Measurements from ENCODE around the gene CAPN1. TPM values are rescaled to one million over a fixed set of nuclear protein-coding genes. Genes with fewer than 3 reads are reported as not detected.
"Not testable (repeated sequence)": the region's sequence is repeated elsewhere in the genome, so short reads cannot be mapped to it uniquely, and the experiment has no call there.

Gene CAPN1
- total RNA-seq, 2 donors from 2014 or later, result 325 to 416 TPM

GRCh38 chr11:65241134-65241533, 59.4 kb downstream of the CAPN1 start:
- Histone ChIP-seq H3K36me3 (no peaks in the 10 kb centered on the region), H3K9me3 (no peaks in the 10 kb centered on the region), H3K4me3 (no peak overlapping the region), H3K27ac (no peak overlapping the region), H3K9ac (ENCODE audit: low read depth in 2 of 2, low read length in 2 of 2) (no peak overlapping the region), H3K27me3 (no peaks in the 10 kb centered on the region), H3K4me1 (no peaks in the 10 kb centered on the region)
- DNase-seq, result no peak
- intact Hi-C loops (cut with DNase I), result no loop called here
- TF ChIP-seq, protein P1, sequence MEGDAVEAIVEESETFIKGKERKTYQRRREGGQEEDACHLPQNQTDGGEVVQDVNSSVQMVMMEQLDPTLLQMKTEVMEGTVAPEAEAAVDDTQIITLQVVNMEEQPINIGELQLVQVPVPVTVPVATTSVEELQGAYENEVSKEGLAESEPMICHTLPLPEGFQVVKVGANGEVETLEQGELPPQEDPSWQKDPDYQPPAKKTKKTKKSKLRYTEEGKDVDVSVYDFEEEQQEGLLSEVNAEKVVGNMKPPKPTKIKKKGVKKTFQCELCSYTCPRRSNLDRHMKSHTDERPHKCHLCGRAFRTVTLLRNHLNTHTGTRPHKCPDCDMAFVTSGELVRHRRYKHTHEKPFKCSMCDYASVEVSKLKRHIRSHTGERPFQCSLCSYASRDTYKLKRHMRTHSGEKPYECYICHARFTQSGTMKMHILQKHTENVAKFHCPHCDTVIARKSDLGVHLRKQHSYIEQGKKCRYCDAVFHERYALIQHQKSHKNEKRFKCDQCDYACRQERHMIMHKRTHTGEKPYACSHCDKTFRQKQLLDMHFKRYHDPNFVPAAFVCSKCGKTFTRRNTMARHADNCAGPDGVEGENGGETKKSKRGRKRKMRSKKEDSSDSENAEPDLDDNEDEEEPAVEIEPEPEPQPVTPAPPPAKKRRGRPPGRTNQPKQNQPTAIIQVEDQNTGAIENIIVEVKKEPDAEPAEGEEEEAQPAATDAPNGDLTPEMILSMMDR (IDR thresholded peaks at IDR 0.05), result no peak

- TF ChIP-seq, protein P1 (IDR thresholded peaks at IDR 0.05), result no peak
- no peak for DNase-seq
- no peaks in the 10 kb centered on the region for H3K4me1 ChIP-seq
- no peak overlapping the region for H3K9ac ChIP-seq (ENCODE audit: low read depth in 2 of 2, low read length in 2 of 2)
- H3K9me3 ChIP-seq, result no peaks in the 10 kb centered on the region
- H3K27ac ChIP-seq, result no peak overlapping the region
- H3K4me3 ChIP-seq, result no peak overlapping the region
- no peaks in the 10 kb centered on the region for H3K36me3 ChIP-seq
- intact Hi-C loops (cut with DNase I), result no loop called here
- H3K27me3 ChIP-seq, result no peaks in the 10 kb centered on the region
These were observed 60.0 kb downstream of the CAPN1 start for GRCh38 chr11:65241692-65242091.

- no peak overlapping the region for H3K9ac ChIP-seq (ENCODE audit: low read depth in 2 of 2, low read length in 2 of 2)
- H3K4me1 ChIP-seq, result no peaks in the 10 kb centered on the region
- intact Hi-C loops (cut with DNase I), result no loop called here
- no peaks in the 10 kb centered on the region for H3K9me3 ChIP-seq
- no peak for DNase-seq
- no peak overlapping the region for H3K4me3 ChIP-seq
- no peaks in the 10 kb centered on the region for H3K27me3 ChIP-seq
- no peaks in the 10 kb centered on the region for H3K36me3 ChIP-seq
- no peak overlapping the region for H3K27ac ChIP-seq
- TF ChIP-seq, protein P1 (IDR thresholded peaks at IDR 0.05), result no peak
These were observed 60.7 kb downstream of the CAPN1 start for GRCh38 chr11:65242389-65242788.

GRCh38 chr11:65243797-65244196, 62.1 kb downstream of the CAPN1 start:
- no peaks in the 10 kb centered on the region for H3K36me3 ChIP-seq
- H3K4me3 ChIP-seq, result no peak overlapping the region
- H3K27me3 ChIP-seq, result no peaks in the 10 kb centered on the region
- H3K4me1 ChIP-seq, result no peaks in the 10 kb centered on the region
- intact Hi-C loops (cut with DNase I), result no loop called here
- TF ChIP-seq, protein P1 (IDR thresholded peaks at IDR 0.05), result no peak
- no peak overlapping the region for H3K27ac ChIP-seq
- no peak for DNase-seq
- no peaks in the 10 kb centered on the region for H3K9me3 ChIP-seq
- no peak overlapping the region for H3K9ac ChIP-seq (ENCODE audit: low read depth in 2 of 2, low read length in 2 of 2)

DNA sequence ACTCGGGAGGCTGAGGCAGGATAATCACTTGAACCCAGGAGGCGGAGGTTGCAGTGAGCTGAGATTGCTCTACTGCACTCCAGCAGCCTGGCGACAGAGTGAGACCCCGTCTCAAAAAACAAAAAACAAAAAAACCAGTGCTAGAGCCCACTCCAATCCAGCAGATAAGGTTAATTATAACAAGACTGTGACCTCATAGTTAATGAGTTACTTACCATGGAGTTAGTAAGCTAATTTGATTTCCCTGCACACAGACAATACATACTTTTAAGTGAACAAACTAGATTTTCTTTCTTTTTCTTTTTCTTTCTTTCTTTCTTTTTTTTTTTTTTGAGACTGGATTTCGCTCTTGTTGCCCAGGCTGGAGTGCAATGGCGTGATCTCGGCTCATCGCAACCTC, 63.3 kb downstream of the CAPN1 start:
- H3K9ac ChIP-seq (ENCODE audit: low read depth in 2 of 2, low read length in 2 of 2); DNase-seq; H3K36me3 ChIP-seq; H3K27ac ChIP-seq; H3K4me1 ChIP-seq; intact Hi-C loops (cut with DNase I); H3K9me3 ChIP-seq; H3K27me3 ChIP-seq; H3K4me3 ChIP-seq: not testable (repeated sequence)

DNA sequence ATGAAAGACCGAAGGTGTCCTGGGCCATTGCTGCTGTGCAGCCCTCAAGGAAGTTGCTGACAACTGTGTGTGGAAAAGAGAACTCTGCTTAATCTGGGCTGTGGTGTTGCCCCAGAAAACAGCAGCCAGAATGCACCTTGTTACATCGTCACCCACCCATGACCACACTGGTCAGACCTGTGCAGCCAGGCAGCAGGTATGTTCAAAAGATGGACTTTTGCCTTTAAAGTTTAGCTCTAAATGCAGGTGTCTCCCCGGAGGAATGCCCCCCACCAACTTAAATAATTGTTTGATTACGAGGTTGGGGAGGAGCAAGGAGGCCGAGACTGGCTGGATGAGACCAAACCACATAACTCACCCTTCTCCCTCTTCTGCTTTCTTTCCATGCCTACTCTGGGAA, 64.8 kb downstream of the CAPN1 start:
- no peak overlapping the region for H3K27ac ChIP-seq
- intact Hi-C loops (cut with DNase I), result no loop called here
- H3K9me3 ChIP-seq, result no peaks in the 10 kb centered on the region
- no peak overlapping the region for H3K9ac ChIP-seq (ENCODE audit: low read depth in 2 of 2, low read length in 2 of 2)
- TF ChIP-seq, protein P1 (IDR thresholded peaks at IDR 0.05), result no peak
- no peaks in the 10 kb centered on the region for H3K27me3 ChIP-seq
- no peaks in the 10 kb centered on the region for H3K36me3 ChIP-seq
- no peaks in the 10 kb centered on the region for H3K4me1 ChIP-seq
- H3K4me3 ChIP-seq, result no peak overlapping the region
- no peak for DNase-seq

GRCh38 chr11:65248184-65248710, 66.5 kb downstream of the CAPN1 start:
- H3K36me3 ChIP-seq; DNase-seq; H3K9ac ChIP-seq (ENCODE audit: low read depth in 2 of 2, low read length in 2 of 2); H3K27ac ChIP-seq; H3K27me3 ChIP-seq; H3K4me3 ChIP-seq; H3K4me1 ChIP-seq; intact Hi-C loops (cut with DNase I); H3K9me3 ChIP-seq: not testable (repeated sequence)

Measured in colonic mucosa (tissue), 4 donors.